Esophagus muscularis mucosa (tissue), 4 donors: Measurements from ENCODE around the gene PDK3. TPM values are rescaled to one million over a fixed set of nuclear protein-coding genes. Genes with fewer than 3 reads are reported as not detected.

Experiments used
- DNase-seq: peaks from one replicate; pipeline ENCODE4 v3.0.0-alpha.2; 2017; ENCODE audit errors: extremely low spot score
- H3K27ac ChIP-seq, 4 donors: fragments of 200-600 bp; sonication (generic); replicated peaks in 1 of 4; 1 replicate in 3 of 4; 2 replicates in 1 of 4; pipeline ENCODE4 v1.5.1; 2016 to 2019; ENCODE audit warnings: mild to moderate bottlenecking in 1 of 4
- H3K27me3 ChIP-seq, 4 donors: fragments of 200-600 bp; sonication (generic); one replicate each; pipeline versions ENCODE4 v1.5.1 to v1.6.0; 2016 to 2019
- H3K36me3 ChIP-seq, 4 donors: fragments of 200-600 bp; sonication (generic); one replicate each; pipeline ENCODE4 v1.5.1; 2016 to 2019
- H3K4me1 ChIP-seq, 4 donors: fragments of 200-600 bp; sonication (generic); one replicate each; pipeline ENCODE4 v1.5.1; 2016 to 2019
- H3K4me3 ChIP-seq, 4 donors: fragments of 200-600 bp; sonication (generic); 1 replicate in 2 of 4; 2 replicates in 2 of 4; pipeline ENCODE4 v1.5.1; 2016 to 2019; ENCODE audit warnings: mild to moderate bottlenecking in 4 of 4, moderate library complexity in 1 of 4
- H3K9me3 ChIP-seq, 4 donors: fragments of 200-600 bp; sonication (generic); 1 replicate in 3 of 4; 2 replicates in 1 of 4; pipeline ENCODE4 v1.5.1; 2016 to 2019
- CTCF ChIP-seq, 3 experiments: fragments of 200-600 bp in 2 of 3; fragments of 450-650 bp in 1 of 3; sonication (generic) in 2 of 3; IDR thresholded peaks; one replicate each; pipeline ENCODE4 v1.5.1; 2017 to 2019; ENCODE audit warnings: antibody characterized with exemption in 3 of 3, mild to moderate bottlenecking in 2 of 3, moderate library complexity in 1 of 3
- EP300 ChIP-seq: sonication (generic); formaldehyde crosslinking; IDR thresholded peaks from one replicate; pipeline ENCODE4 v1.6.1; 2017; ENCODE audit warnings: antibody characterized with exemption
- POLR2A ChIP-seq: fragments of 450-650 bp; IDR thresholded peaks from one replicate; pipeline ENCODE4 v1.6.1; 2017; ENCODE audit warnings: antibody characterized with exemption, moderate library complexity, mild to moderate bottlenecking, low read depth
- POLR2AphosphoS5 ChIP-seq, 2 donors: sonication (generic); formaldehyde crosslinking; IDR thresholded peaks; one replicate each; pipeline ENCODE4 v1.6.1; 2017; ENCODE audit warnings: antibody characterized with exemption in 2 of 2
- WGBS: methylation state at CpG from one replicate; pipeline ENCODE4 v1.1.5; 2018; 5-methylcytosine and 5-hydroxymethylcytosine counted together
- intact Hi-C: fragments of 100-400 bp; cut with DNase I; formaldehyde crosslinking; loops from one replicate; pipeline ENCODE4 v1.15.1; 2023
- total RNA-seq, 4 donors: library from RNA; depleted of rRNA; stranded (reverse); fragments of >200 nt; gene quantifications; one replicate each; pipeline versions ENCODE4 v1.1.0 to v1.2.1, GENCODE V29; 2016

Gene PDK3
- total RNA-seq, 4 donors from 2014 or later, result 38.4 to 63.4 (median 53.4) TPM

GRCh38 chrX:24494647-24495075 lies 29.6 kb downstream of the PDK3 start:
- Histone ChIP-seq H3K9me3 (no peaks in the 10 kb centered on the region), H3K27me3 (no peaks in the 10 kb centered on the region), H3K4me3 (peak overlapping the region in 1 of 4 donors; percentile 0), H3K27ac (peak overlapping the region; percentile 50 to 72 (median 58)), H3K36me3 (no peaks in the 10 kb centered on the region), H3K4me1 (peaks cover 3 to 28% (median 24%) of the 10 kb centered on the region in 4 donors)
- TF ChIP-seq POLR2A (no peak), POLR2AphosphoS5 (IDR thresholded peaks at IDR 0.05) (peak; percentile 42 to 48)
- no peak for DNase-seq
- intact Hi-C loops, result loop anchor here (10.0 kb wide), 1 partner anchor 240 kb away; no protein-coding TSS in a partner anchor
- 50% methylated on average over 8 of the region's 8 CpGs for WGBS

- WGBS, result 68% methylated on average over 5 of the region's 6 CpGs
- TF ChIP-seq CTCF (IDR thresholded peaks at IDR 0.05) (no peak), EP300 (no peak), POLR2A (no peak), POLR2AphosphoS5 (IDR thresholded peaks at IDR 0.05) (no peak)
- no peak for DNase-seq
- Histone ChIP-seq H3K4me1 (peaks cover 3 to 28% (median 24%) of the 10 kb centered on the region in 4 donors), H3K9me3 (no peaks in the 10 kb centered on the region), H3K27me3 (no peaks in the 10 kb centered on the region), H3K4me3 (no peak overlapping the region), H3K36me3 (no peaks in the 10 kb centered on the region), H3K27ac (peak overlapping the region; percentile 50 to 72 (median 58))
- intact Hi-C loops, result loop anchor here (10.0 kb wide), 1 partner anchor 241 kb away; no protein-coding TSS in a partner anchor
Observed at GRCh38 chrX:24495700-24496099, 30.6 kb downstream of the PDK3 start.

DNA sequence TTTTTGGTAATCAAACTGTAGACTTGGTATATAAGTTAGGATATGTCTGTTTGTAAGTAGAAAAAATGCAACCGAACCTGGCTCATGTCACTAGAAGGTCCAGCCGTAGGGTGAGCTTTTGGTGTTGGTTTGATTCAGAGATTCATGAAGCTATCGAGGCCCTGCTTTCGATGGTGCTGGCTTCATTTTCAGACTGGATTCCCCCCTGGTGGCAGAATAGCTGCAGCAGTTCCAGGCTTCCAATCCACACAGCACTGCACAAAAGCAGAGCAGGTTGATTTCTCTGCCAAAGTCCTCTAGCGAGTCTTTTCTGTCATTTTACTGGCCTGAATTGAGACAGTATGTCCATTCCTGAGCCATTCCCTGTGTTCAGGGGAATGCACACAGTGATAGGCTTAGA lies 33.1 kb downstream of the PDK3 start:
- peaks cover 3 to 28% (median 24%) of the 10 kb centered on the region in 4 donors for H3K4me1 ChIP-seq
- no peaks in the 10 kb centered on the region for H3K9me3 ChIP-seq
- DNase-seq, result no peak
- 60% methylated on average over 5 of the region's 5 CpGs for WGBS
- H3K27me3 ChIP-seq, result no peaks in the 10 kb centered on the region
- H3K4me3 ChIP-seq, result no peak overlapping the region
- peak; percentile 43 to 57 (median 56) for TF ChIP-seq CTCF (IDR thresholded peaks at IDR 0.05)
- TF ChIP-seq POLR2A, result no peak
- no peak for TF ChIP-seq EP300
- H3K27ac ChIP-seq, result peak overlapping the region; percentile 41 to 65 (median 52)
- no peaks in the 10 kb centered on the region for H3K36me3 ChIP-seq
- intact Hi-C loops, result loop anchor here (2.0 to 10.0 kb wide), 2 partner anchors 101 to 243 kb away; no protein-coding TSS in a partner anchor

- peak overlapping the region in 3 of 4 donors; percentile 47 to 65 (median 58) for H3K27ac ChIP-seq
- intact Hi-C loops, result loop anchor here (2.0 to 10.0 kb wide), 2 partner anchors 102 to 244 kb away; no protein-coding TSS in a partner anchor
- 43% methylated on average over 2 of the region's 2 CpGs for WGBS
Observed at GRCh38 chrX:24498975-24499374, 33.9 kb downstream of the PDK3 start.

DNA sequence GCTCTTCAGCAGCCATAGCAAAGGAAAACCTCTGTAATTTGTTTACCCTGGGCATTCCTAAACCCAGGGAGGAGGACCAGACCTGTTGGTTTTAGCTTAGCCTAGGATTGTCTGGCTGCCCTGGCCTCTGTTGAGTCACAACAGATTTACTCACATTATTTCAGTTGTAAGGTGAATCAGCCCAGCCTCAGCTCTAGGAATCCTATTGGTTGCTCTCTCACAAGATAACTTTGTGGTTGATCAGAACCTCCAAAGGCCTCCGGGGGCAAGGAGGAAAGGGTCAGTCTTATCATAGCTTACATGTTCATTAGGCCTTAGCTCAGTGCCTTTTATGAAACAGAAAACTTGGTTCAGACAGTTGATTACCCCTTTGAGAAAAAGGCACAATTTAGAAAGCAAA lies 41.0 kb downstream of the PDK3 start:
- no peaks in the 10 kb centered on the region for H3K4me1 ChIP-seq
- no peaks in the 10 kb centered on the region for H3K9me3 ChIP-seq
- H3K27ac ChIP-seq, result no peak overlapping the region
- TF ChIP-seq CTCF (IDR thresholded peaks at IDR 0.05), result no peak
- TF ChIP-seq POLR2A, result no peak
- TF ChIP-seq EP300, result no peak
- no peak for TF ChIP-seq POLR2AphosphoS5 (IDR thresholded peaks at IDR 0.05)
- H3K4me3 ChIP-seq, result no peak overlapping the region
- peaks cover 0 to 25% (median 2%) of the 10 kb centered on the region in 4 donors for H3K36me3 ChIP-seq
- 91% methylated on average over 1 of the region's 1 CpG for WGBS
- intact Hi-C loops, result no loop called here
- no peaks in the 10 kb centered on the region for H3K27me3 ChIP-seq
- no peak for DNase-seq

More at GRCh38 chrX:24498975-24499374, 33.9 kb downstream of the PDK3 start:
- TF ChIP-seq POLR2A, result no peak
- TF ChIP-seq CTCF (IDR thresholded peaks at IDR 0.05), result peak; percentile 60 to 64 (median 62)
- no peak for DNase-seq
- no peaks in the 10 kb centered on the region for H3K36me3 ChIP-seq
- no peak overlapping the region for H3K4me3 ChIP-seq
- peaks cover 3 to 25% (median 22%) of the 10 kb centered on the region in 4 donors for H3K4me1 ChIP-seq
- H3K27me3 ChIP-seq, result no peaks in the 10 kb centered on the region
- H3K9me3 ChIP-seq, result no peaks in the 10 kb centered on the region
